ENCODE measurements around the gene THSD4.

GRCh38 chr15:71288348-71288955, 173.2 kb downstream of the THSD4 start:
- no peak for TF ChIP-seq EP300 (IDR thresholded peaks at IDR 0.05; ENCODE audit: borderline replicate concordance in 1 of 2, low read depth in 2 of 2, low read length in 2 of 2)
- TF ChIP-seq POLR2AphosphoS5 (IDR thresholded peaks at IDR 0.05; ENCODE audit: low read depth, low read length): no peak
- no peak for TF ChIP-seq ZNF274 (IDR thresholded peaks at IDR 0.05; ENCODE audit: borderline replicate concordance, extremely low read depth, low read length)

Data from H1 (cell line).